GDM1 (cell line): ENCODE results near the gene ARID1B.
"Not testable (repeated sequence)": the region's sequence is repeated elsewhere in the genome, so short reads cannot be mapped to it uniquely, and the experiment has no call there.

Source experiments
- DNase-seq: peaks from one replicate; lab custom pipeline; 2025; lab: John Stamatoyannopoulos, UW

ARID1B gene

GRCh38 chr6:156963712-156964700, 186.8 kb downstream of the ARID1B start:
- no peak for DNase-seq

DNA sequence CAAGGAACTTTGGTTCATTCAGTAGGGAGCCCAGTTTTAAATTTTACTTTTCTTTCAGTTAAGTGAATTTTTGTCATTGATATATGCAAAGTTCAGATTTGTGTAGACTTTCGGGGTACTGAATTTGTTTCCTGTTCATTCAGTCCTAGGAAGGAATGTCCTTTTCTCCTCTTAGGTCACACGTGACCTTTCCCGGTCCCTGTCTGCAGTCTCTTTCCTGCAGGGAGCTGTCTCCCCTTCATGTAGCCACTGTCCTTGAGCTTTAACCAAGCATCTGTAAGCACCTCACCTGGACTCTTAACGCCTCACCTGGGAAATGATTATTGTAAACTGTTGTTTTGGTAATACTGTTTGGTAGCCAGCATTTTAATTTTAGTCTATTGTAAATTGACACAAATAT, 190.7 kb downstream of the ARID1B start:
- DNase-seq = no peak

GRCh38 chr6:156969233-156969632, 192.1 kb downstream of the ARID1B start:
- DNase-seq = no peak

DNA sequence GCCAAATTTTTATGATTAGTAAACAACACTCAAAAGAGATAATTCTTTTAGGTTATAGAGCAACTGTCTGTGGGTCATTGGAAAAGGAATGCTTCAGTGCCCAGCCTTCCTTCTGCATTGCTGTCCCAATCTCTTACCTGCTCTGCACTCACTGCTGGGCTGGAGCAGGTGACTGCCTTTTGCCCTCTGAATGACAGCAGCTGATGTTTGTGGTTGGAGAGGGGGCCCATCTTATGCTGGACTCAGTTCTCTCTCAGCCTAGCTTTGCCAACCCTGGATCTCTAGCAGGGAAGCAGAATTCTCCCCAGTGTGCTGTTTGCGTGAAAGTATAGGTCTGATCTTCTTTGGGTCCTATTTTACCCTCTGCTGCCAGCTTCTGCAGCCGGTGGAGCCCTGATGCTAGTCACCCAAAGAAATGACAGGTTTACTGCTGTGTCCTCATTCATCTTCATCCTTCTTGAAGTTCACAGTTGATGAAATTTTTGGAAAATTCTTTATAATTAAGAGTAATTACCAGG, 193.5 kb downstream of the ARID1B start:
- no peak for DNase-seq

DNA sequence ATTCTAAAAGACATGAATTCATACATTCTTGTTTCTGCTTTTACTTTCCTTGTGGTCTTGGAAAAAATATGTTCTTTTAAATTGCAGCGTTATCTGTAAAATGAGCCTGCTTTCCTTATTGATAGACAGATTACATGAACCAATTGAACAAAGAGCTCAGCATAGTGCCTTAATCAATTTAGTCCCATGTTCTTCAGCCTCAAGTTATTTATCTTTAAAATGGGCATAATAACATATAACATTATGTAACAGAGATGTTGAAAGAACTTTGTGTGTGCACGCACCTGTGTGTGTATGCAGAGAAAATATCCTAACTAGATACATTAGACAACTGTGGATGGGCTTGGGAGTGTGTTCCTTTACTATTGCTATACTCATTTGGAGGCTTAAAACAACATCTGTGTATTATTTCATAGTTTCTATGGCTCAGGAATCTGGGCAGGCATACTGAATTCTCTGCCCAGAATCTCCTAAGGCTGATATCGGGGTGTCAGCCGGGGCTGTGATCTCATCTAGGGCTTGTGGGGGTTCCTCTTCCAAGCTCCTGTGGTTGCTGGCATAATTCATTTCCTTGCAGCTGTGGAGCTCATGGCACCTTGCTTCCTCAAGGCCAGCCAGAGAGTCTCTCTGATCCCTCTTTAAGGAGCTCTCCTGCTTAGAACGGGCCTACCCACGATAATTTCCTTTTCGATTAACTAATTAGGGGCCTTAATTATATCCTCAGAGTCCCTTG, 194.1 kb downstream of the ARID1B start:
- DNase-seq = no peak

- no peak for DNase-seq
Measured at GRCh38 chr6:156972145-156972544, 195.0 kb downstream of the ARID1B start.

DNA sequence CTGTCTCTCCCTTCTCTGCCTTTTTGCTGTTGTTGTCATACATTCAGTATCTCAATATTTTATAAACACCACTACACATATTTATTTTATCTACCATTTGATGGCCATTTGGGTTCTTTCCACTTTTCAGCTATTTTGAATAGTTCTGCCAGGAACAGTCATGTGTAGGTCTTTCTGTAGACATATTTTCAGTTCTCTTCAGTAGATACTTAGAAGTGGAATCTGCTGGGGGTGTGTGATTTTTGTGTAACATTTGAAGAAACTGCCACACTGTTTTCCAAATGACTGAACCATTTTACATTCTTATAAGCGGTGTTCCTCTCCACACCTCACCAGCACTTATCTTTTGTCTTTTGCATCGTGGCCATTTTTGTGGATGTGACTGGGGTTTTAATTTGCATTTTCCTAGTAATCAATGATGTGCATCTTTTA, 197.7 kb downstream of the ARID1B start:
- DNase-seq = no peak

DNA sequence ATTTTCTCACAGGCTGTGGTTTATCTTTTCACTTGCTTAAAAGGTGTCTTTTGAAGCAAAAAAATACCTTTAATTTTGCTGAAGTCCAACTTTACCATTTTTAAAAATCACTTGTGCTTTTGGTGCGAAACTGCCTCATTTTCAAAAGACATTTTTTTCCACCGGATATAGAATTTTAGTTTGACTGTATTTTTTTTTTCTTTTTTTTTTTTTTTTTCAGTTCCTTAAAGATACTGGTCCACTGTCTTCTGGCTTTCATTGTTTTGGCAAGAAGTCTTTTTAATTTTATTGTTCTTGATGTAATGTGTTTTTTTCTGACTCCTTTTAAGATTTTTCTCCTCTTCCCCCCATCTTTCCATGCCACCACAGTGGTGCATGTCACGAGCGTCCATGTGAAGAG, 198.2 kb downstream of the ARID1B start:
- no peak for DNase-seq

- no peak for DNase-seq
Measured at GRCh38 chr6:156976216-156977127, 199.3 kb downstream of the ARID1B start.

DNA sequence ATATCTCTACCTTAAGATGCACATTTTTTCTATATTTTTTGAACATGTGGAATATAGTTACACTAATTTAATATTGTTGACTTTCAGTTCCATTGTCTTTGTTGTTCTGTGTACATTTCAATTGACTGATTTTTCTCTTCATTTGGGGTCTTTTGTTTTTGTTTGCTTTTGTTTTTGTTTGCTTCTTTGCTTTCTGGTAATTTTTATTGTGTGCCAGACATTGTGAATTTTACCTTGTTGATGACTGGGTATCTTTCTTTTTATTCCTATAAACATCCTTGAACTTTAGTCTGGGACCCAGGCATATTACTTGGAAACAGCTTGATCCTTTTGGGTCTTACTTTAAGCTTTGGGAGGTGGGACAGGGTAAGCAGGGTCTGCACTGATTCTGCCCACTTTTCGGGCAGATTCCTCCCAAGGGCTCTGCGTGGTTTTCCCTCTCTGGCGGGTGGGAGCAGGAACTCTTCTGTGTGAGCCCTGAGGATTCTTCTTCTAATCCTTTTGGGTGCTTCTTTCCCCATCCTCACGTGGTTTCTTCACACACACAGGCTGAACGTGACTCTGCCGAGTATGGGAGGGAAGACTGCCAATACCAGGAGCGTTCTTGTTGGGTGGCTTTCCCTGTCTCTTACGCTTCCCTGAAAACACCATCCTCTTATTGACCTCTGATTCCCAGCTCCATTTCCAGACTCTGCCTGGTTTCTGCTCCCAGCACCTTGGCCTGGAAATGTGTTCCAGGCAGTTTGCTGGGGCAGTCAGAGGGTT, 200.5 kb downstream of the ARID1B start:
- DNase-seq = no peak

DNA sequence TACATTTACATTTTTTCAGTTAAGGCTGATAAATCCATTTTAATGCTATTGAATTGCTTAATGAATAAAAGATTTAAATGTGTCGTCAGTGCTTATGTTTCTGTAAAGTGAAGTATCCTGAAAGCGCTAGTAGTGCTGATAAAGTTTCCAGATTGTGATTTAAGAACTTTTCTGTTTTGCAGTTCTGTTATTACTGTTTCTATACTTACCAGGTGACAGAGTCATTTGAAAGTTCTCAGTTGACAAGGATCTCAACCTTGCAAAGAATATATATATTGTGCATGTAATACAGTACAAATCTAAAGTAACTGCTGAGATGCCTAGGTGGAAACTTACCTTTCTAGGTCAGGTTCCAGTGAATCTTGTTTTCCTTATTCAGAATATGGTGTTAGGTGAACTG, 201.8 kb downstream of the ARID1B start:
- no peak for DNase-seq

GRCh38 chr6:156980515-156980914, 203.3 kb downstream of the ARID1B start:
- DNase-seq = no peak

DNA sequence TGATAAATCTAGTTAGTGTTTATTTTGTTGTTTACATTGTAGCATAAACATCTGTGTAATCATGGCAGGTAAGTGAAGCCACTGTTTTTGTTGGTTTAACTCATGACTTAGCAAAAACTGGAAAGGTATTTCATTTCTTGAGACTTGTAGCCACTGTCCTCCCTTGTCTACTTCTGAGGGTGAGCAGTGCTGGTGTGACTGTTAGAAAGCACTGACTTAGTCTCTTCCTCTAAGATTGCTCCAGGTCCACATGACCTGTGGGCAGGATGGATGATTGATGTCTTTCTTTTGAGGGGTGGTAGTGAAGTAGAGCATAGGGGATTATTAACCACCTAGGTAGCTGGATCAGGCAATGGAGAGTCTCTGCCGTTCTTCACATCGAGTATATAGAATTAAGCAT, 203.8 kb downstream of the ARID1B start:
- DNase-seq = no peak

DNA sequence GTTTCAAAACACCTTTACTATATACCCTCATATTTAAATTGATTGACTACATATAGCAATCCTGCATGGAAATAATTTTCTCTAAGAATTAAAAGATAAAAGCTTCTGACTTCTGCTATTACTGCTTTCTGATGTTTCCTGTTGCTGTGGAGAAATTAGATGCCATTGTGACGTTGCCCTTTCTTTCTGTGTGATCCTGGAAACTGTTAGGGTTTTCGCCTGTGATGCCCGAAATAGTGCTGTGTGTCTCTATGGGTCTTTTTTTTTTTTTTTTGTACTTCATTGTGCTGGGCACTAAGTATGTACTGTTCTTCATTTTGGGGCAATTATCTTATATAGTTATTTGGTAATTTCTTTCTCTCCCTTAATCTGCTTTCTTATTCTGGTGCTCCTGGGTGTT, 205.0 kb downstream of the ARID1B start:
- no peak for DNase-seq

DNA sequence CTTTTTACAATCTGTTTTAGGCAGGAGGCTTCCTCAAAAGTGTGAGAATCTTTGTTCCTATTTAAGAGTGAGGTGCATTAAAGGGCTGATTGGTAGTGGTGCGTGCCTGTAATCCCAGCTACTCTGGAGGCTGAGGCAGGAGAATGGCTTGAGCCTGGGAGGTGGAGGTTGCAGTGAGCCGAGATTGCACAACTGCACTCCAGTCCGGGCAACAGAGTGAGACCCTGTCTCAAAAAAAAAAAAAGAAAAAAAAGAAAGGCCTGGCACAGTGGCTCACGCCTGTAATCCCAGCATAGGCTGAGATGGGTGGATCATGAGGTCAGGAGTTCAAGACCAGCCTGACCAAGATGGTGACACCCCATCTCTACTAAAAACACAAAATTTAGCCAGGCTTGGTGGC, 205.7 kb downstream of the ARID1B start:
- not testable (repeated sequence) for DNase-seq

DNA sequence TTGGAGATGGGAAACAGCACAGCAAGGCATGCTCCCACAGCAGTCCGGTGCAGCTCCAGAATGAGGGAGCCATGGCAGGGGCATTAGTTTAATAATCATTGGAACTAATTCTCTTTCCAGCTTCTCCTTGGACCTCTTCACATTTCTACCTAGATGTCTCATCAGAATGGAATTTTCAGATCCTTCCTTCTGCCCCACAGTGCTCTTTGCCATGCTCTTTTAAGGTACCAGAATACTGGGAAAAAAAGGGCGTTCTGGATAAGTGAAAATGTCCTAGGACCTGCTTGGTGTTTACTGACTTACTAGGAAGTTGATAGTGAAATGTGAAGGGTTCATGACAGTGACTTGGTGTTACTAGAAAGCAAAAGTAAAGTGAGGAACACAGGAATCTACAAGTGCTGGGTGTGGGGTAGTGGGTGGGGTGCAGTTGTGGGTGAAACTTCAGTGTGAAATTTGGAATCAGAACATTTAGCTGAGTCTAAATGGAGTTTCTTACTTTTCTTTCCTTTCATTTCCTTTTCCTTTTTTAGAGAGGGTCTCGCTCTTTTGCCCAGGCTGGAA, 207.1 kb downstream of the ARID1B start:
- no peak for DNase-seq

DNA sequence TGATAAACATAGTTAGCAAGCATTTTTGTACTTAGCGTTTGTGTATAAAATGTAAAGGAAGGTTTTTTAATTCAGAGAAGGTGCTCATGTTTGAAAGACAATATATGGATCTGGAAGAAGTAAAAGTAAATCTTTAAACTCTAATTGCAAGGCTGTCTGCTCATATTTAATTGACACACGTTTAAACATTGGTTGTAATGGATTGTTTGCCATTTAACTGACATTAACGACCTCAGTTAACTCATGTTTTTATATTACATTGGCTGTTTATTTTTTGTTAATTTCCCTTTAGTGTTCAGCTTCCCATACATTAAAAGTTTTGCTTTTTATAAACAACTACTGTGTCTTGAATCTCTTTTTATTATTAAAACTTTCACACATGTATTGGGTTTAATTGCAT, 208.1 kb downstream of the ARID1B start:
- no peak for DNase-seq

- DNase-seq = no peak
Measured at GRCh38 chr6:156988276-156989158, 211.3 kb downstream of the ARID1B start.

DNA sequence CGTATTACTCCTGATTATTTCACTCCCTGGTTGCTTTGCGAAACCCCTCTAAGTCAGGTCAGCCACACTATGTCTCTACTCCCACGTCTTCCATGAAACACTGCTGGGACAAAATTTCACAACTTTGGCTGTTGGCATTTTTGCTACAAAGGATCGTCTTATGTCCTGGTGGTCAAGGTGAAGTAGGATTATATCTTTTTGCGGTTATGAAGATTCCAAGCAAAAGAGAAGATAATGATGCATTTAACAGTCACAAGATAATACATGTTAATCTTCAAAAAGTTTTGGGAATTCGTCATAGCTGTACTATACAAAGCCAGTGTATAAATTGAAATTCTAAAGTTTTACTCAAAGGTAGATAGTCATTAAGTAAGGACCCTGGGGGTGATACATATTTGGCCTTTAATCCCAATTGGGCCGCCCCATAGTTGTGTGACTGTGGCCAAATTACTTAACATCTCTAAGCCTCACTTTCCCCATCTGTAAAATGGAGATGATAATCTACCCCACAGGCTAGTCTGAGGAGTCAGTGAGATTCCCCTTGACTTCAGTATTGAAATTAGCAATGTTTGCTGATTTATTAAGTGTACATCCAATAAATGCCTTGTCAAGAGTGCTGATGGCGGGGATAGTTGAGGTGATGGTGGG, 212.1 kb downstream of the ARID1B start:
- no peak for DNase-seq
